ENCODE measurements around the gene SRSF3. TPM values are rescaled to one million over a fixed set of nuclear protein-coding genes. Genes with fewer than 3 reads are reported as not detected.

Gene SRSF3
- total RNA-seq, 2 experiments from 2014 or later, result 585 to 589 TPM

Other genes with a start within 250 kb of the SRSF3 start
- gene ETV7, start 206.7 kb upstream of the SRSF3 start, total RNA-seq, result 1 to 10 TPM; 2.8 to 3.1 TPM
- gene PXT1, start 151.5 kb upstream of the SRSF3 start, total RNA-seq, result under 1 TPM; 0.10 to 0.29 TPM
- 10 to 100 TPM; 48.4 to 56.6 TPM for gene KCTD20, start 151.4 kb upstream of the SRSF3 start, total RNA-seq
- gene STK38, start 46.9 kb upstream of the SRSF3 start, total RNA-seq, result 10 to 100 TPM; 21.5 to 23.1 TPM
- gene CDKN1A, start 84.4 kb downstream of the SRSF3 start, total RNA-seq, result 10 to 100 TPM; 12.6 to 13.0 TPM
- gene RAB44, start 103.5 kb downstream of the SRSF3 start, total RNA-seq, result not detected
- 1 to 10 TPM in 1 of 2 experiments, under 1 TPM in 1; 0.72 to 1.2 TPM for gene CPNE5, start 245.1 kb downstream of the SRSF3 start, total RNA-seq